ENCODE results near the gene FAM149A.

The FAM149A gene

DNA sequence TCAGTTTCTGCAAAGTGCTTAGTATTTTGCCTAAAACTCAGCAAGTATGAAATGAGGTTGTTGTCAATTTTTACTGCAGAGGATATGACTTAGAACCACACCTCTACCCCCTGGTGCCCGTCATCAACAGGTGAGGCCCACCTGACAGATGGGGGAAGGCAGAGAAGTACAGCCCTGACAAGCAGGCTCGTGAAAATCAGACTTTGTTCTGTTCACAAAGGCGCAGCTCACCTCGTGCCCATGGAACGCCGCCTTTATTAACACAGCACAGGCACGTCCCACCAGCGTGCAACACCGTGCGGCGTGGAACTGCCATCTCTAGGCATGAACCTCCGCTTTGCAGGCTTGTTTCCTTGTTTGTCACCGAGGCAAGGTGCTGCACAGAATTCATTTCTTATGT lies 100.2 kb downstream of the FAM149A start:
- DNase-seq: no peak

DNA sequence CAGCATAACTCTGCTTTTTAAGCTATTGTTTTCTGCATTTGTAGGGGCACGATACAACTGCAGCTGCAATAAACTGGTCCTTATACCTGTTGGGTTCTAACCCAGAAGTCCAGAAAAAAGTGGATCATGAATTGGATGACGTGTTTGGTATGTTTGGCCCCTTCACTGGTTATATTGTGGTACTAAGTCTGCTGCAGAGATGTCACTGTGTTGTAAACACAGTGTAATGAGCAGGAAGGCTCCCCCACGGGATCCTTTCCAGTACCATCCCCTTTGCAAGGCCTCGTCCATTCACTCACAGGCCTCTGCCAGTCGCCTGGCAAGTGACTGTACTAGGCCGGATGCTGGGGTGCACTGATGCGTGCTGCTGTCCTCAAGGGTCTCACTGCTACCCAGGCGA lies 100.7 kb downstream of the FAM149A start:
- DNase-seq: no peak

GRCh38 chr4:186216465-186217024 lies 112.0 kb downstream of the FAM149A start:
- DNase-seq: no peak

GRCh38 chr4:186217733-186218293 lies 113.3 kb downstream of the FAM149A start:
- DNase-seq: no peak

- no peak for DNase-seq
These were observed 117.1 kb downstream of the FAM149A start for GRCh38 chr4:186221624-186222023.

Measured in activated CD4-positive, alpha-beta T cell treated with anti-CD3 and anti-CD28 coated beads, Interleukin-2, Interleukin-6, amounts not matched to agents 100 ng/mL and 50 ng/mL, durations not matched to agents 16 hours and 8 hours (primary cell).